HL-60/S4 treated with retinoic acid at 250 ng/mL for 4 days and 3 days (cell line): Measurements from ENCODE around the gene BTG2.

Experiments used
- in situ Hi-C: fragments of 300-500 bp; cut with MboI; formaldehyde crosslinking; loops from 2 replicates; pipeline ENCODE4 v1.7.0; 2022; ENCODE audit warnings: low sequenced_read_pairs

Gene BTG2

GRCh38 chr1:203275656-203276272 lies 29.6 kb upstream of the BTG2 start:
- in situ Hi-C loops, result loop anchor here (5.0 kb wide), 1 partner anchor 212 kb away; no protein-coding TSS in a partner anchor

DNA sequence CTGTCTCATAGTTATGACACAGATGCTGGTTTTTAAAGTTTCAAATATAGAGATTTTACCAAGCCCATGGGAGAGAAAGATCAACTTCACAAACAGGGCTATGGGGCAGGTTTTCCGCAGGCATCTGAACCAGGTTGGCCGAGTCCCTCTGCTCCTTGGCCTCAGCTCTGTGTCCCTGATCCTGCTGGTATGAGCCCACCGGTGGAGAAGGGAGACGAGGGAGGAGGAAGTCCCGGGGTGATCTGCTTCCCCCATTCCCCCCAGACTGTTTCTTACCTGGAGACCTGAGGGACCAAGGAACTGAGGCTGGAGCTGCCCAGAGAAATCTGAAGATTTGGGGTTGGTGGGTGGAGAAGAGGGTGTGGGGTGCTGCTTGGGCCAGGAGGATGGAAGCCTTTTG lies 28.9 kb upstream of the BTG2 start:
- in situ Hi-C loops, result loop anchor here (5.0 kb wide), 1 partner anchor 211 kb away; no protein-coding TSS in a partner anchor

GRCh38 chr1:203276916-203277545 lies 28.3 kb upstream of the BTG2 start:
- in situ Hi-C loops, result loop anchor here (5.0 kb wide), 1 partner anchor 210 kb away; no protein-coding TSS in a partner anchor

DNA sequence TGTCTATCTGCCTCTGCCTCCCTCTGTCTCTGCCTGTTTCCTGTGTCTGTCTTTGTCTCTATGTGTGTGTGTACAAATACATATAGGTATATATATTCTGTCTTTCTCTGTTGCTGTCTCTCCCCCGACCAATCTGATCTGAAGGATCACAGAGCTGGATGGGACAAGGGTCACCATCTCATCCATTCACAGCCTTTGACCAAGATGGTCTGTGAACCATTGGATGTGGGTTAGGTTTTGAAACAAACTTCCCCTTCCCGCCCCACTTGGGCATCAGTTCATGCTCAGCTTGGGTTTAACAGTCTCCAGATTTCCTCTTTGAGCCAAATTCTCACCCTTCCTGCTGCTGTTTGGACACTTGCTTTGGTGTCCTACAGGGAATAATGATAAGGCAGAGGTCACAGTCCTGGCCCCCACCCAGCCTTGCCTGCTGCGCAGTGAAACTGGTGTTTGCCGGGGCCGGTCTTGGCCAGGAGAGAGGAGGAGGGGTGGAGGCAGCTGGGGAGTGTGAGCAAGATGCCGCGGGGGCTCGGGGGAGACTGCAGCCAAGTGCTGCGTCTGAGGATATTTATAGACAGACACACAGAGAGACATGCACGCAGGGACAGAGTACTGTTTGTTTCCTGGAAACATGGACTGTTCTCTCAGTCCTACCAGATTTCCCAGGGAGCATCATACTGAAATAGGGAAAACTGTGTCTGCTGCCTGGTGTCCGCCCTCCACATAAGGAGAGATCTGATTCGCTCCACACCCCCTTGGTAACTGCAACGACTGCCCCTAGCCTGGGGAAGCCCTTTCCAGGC lies 27.0 kb upstream of the BTG2 start:
- in situ Hi-C loops, result loop anchor here (5.0 kb wide), 1 partner anchor 209 kb away; no protein-coding TSS in a partner anchor

GRCh38 chr1:203278885-203279406 lies 26.4 kb upstream of the BTG2 start:
- in situ Hi-C loops, result loop anchor here (5.0 kb wide), 1 partner anchor 208 kb away; no protein-coding TSS in a partner anchor

DNA sequence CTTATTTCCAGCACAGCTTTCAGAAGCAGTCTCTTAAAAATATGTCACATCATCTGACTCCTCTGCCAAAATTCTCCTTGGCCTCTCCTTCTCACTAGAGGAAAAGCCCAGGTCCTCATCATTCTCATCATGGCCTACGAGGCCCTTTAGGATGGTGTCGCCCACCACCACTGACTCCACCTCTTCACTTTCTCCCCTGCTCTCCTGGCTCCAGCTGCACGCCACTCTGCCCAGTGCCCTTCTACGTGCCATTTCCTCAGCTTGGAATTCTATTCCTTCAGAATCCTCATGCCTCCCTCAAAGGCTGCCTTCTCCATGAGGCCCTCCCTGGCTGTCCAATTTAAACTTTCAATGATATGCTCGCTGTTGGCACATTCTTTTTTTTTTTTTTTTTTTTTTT lies 25.3 kb upstream of the BTG2 start:
- in situ Hi-C loops, result no loop called here

DNA sequence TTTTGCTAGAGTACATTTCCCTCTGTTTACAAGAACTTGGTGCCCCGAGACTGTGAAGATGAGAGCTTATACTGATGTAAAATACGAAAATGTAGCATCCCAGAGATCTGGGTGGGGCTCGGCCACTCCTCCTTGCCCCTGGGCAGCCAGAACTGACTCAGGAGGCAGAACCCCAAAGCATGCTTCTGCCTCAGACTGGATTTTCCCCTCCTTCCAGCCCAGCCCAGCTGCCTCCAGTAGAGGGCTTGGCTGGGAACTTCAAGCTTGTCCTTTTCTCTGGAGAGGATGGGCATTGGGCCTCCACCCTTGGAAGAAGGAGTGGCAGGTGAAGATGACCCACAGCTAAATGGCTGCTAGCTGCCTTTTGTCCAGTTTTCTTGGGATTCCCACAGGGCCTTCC lies 24.3 kb upstream of the BTG2 start:
- in situ Hi-C loops, result no loop called here

DNA sequence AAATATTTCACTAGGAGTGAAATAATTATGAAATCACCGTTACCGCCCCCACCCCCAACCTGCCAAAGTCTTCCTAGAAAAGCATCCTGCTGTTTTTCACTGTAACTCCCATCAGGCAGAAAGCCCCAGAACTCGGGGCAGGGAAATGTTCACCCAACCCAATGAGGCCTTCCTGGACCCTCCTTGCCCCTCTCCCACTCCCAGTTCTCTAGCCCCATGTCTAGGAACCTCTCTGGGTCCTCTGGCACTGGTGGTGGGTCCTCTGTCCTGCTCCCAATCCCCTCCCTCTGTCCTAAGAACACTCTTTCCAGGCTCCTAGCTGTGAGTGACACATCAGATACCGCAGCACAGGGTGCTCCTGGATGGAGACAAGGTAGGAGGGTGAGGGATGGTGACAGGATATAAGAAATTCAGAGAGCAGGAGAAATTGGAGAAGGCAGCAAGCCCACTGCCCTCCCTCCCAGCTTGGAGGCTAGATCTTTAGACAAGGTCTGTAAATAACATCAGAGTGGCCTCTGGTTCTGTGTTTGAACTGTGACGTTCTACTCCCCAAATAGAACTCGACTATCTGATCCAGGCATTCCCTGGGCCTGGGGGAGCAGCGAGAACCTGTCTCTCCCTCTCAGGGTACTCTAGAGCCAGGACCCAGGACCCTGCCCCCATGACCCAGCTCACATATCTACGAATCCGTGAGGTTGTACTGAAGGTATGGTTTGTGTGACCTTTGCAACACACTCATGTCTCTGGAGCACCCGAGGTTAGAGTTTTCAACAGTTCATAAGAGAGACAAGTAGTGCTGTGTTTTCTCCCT lies 23.3 kb upstream of the BTG2 start:
- in situ Hi-C loops, result no loop called here

GRCh38 chr1:203282720-203283542 lies 22.4 kb upstream of the BTG2 start:
- in situ Hi-C loops, result no loop called here

DNA sequence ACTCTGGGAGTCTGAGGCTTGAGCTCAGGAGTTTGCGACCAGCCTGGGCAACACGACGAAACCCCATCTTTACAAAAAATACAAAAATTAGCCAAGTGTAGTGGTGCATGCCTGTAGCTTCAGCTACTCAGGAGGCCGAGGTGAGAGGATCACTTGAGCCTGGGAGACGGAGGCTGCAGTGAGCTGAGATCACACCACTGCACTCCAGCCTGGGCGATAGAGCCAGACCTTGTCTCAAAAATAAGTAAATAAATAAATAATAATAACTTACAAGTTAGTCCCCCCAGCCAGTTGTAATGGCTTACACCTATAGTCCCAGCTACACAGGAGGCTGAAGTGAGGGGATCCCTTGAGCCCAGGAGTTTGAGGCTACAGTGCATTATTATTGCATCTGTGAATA lies 21.7 kb upstream of the BTG2 start:
- in situ Hi-C loops, result no loop called here

- in situ Hi-C loops, result no loop called here
Observed at GRCh38 chr1:203284411-203285123, 20.8 kb upstream of the BTG2 start.

DNA sequence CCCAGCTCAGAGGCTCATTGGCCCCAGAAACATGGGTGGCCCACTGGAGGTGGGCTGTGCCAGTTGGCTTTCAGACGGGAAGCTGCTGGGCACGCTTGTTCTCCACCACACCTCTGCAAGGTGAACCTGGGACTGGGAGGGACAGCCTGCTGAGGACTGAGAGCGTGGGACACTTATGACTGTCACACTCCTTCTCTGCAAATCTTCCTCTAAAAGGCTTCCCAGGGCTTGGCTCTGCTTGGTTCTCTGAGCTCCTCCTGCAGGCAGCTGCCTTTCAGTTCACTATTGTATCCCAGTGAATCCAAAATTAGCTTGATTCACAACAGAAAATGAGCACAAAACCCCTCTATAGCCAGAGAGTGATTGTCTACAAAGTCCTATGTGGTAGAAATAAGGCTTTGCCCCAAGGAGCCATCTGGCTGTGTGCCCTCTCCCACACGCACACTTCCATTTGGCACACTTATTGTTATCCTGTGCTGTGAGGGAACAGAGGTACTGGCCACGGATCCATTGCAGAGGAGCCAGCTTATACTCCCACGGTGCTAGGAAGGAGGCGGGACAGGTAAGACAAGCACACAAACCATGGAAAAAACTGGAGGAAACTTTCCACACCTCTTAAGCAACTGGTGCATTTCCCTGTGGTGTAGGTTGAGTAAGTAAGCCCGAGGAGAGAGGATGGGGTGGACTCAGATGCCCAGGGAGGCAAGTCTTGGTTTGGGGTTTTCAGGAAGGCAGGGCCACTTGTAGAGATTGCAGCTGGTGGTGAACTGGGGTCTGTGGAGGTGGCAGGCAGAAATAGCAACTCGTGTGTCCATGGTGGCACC lies 18.9 kb upstream of the BTG2 start:
- in situ Hi-C loops, result no loop called here

GRCh38 chr1:203287109-203287893 lies 18.0 kb upstream of the BTG2 start:
- in situ Hi-C loops, result no loop called here

DNA sequence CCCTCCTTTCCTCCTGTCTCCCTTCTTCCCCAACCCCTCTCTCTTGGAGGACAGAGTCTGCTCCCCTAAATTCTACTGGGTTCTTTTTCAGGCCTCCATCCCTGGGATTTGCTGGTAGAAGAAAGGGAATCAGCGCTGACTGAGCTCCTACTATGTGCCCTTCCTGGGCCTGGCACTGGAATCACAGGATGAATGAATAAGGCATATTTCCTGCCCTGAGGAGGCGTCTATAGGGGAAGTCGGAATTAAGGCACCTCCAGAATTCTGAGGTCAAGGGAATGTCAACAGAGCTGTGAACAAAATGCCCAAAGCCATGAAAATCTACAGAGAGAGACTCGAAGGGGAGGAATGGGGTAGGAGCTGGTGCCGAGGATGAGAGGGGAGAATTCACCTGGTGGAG lies 17.4 kb upstream of the BTG2 start:
- in situ Hi-C loops, result no loop called here

DNA sequence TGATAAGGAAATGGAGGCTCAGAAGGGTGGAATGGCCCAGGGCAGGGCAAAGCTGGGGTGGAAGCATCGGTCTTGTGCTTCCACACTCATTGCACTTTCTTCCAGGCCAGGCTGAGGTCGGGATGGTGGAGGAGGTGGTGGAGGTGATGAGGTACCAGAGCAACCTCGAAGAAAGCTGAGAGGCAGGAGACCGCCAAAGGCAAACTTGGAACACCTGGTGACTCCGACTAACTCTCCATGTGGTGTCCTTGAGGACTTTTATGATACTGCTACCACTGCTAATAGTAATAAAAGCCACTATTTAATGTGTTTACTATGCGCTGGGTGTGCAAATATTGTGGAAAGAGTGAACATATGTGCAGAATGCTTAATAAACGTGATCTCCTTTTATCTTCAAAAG lies 16.9 kb upstream of the BTG2 start:
- in situ Hi-C loops, result no loop called here

DNA sequence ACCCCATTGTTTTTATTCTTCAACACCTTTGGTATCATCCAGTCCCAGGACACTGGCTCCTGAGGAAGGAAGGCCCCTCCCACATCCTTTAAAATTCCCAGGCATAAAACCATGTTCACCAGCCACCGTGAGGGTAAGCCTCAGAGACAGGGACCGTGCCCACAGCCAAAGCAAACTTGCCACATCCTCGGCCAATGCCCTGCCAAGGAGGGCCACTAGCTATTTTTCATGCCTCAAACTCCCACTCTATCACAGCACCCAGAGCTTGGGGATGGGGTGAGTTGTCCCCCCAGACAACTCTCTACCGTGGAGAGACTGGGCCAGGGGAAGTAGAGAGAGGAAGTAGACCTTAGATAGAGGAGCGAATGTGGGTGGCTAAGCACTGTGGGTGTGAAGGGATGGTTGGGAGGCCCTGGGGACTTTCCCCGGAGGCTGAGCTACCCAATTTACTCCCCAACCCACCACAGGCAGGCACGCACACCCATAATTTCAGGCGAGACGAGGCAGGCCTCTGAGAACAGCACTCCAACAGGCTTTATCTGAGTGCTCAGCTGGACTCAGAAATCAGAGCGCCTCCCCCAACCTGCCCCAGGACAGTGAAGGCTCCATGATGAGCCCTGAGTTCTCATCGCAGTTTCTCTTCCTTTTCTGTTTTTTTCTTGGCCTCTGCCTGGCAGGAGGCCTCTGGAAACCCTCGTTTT lies 15.9 kb upstream of the BTG2 start:
- in situ Hi-C loops, result no loop called here

GRCh38 chr1:203289982-203290260 lies 15.4 kb upstream of the BTG2 start:
- in situ Hi-C loops, result no loop called here
